Left hindlimb (tissue), 1 donor: ENCODE measurements around the gene PPP1R12C.
"Not testable (repeated sequence)": the region's sequence is repeated elsewhere in the genome, so short reads cannot be mapped to it uniquely, and the experiment has no call there.

Experiments used
- DNase-seq: peaks from one replicate; pipeline ENCODE4 v3.0.0-alpha.2; 2018

The PPP1R12C gene

GRCh38 chr19:55116859-55117662 lies at the start of gene PPP1R12C:
Gene PPP1R12C (minus strand): TSS chr19:55117637. CDS start chr19:55117543, 94 bp downstream.
- no peak for DNase-seq

DNA sequence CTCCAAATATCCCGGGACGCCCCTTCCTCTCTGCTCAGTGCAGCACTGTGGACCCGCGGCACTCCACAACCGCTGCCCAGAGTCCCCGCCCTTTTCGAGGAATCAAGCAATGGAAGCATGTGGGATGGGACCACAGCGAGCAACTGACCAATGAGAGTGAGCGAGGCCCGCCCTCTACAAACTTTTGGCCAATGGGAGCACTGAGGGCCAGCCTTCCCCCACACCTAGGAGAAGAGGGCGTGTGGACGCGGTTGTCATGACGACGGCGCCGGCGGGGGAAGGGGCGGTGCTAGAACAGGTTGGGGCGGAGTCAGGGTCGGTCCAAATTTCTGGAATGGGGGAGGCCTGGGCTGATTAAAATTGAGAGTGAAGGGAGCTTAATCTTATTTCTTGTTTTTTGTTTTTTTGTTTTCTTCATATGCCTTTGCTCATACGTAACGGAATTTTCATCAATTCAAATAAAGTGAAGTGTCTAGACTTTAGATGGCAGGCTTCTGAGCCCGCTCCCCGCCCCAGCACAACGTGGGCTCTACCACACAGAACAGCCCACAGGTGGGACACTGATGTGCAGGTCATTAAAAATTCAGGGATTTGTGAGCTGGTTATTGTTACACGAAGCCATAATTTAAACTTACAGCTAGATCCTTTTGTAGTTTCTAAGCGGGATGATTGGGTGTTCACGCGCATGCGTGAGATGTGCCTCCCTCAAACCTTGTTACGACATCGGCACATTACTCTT lies 49.3 kb upstream of the PPP1R12C start, which contains the start of gene DNAAF3:
DNAAF3 (minus strand) TSS at position 84 of the 739 bp plus-strand sequence. CDS start 200 bp downstream, outside the sequence.
- DNase-seq, result peak; percentile 92

GRCh38 chr19:55165952-55166529 lies 48.6 kb upstream of the PPP1R12C start:
- no peak for DNase-seq

GRCh38 chr19:55161571-55162322 lies 44.3 kb upstream of the PPP1R12C start:
- no peak for DNase-seq

DNA sequence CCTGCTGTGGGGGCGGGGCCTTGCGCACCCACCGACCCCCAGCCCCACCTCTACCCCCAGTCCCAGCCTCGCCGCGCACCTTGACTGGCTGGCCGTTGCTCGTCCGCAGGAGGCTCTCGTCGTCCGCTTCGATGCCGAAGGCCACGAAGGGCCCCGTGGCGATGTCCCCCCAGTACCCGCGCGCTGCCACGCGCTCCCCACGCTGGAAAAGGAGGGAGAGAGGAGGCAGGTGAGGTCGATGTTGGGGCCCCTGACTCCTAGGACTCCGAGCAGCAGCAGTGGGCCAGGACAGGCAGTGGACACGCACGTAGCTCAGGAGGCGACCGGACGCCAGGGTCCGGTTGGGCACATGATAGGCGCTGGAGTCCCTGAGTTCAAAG lies 43.5 kb upstream of the PPP1R12C start:
- DNase-seq, result no peak

GRCh38 chr19:55160128-55160985 lies 42.9 kb upstream of the PPP1R12C start:
- DNase-seq, result peak; percentile 79

- no peak for DNase-seq
Measured at GRCh38 chr19:55158848-55159749, 41.7 kb upstream of the PPP1R12C start.

- DNase-seq, result no peak
Measured at GRCh38 chr19:55158423-55158822, 41.0 kb upstream of the PPP1R12C start.

GRCh38 chr19:55157064-55157908 lies 39.8 kb upstream of the PPP1R12C start, which contains the start of gene TNNI3:
Gene TNNI3 (minus strand): TSS chr19:55157732. CDS start chr19:55157589, 143 bp downstream.
- no peak for DNase-seq

GRCh38 chr19:55156202-55157063 lies 39.0 kb upstream of the PPP1R12C start:
- DNase-seq, result no peak

GRCh38 chr19:55155784-55156183 lies 38.3 kb upstream of the PPP1R12C start:
- not testable (repeated sequence) for DNase-seq

- no peak for DNase-seq
Measured at GRCh38 chr19:55153652-55154264, 36.3 kb upstream of the PPP1R12C start.

GRCh38 chr19:55152017-55152416 lies 34.6 kb upstream of the PPP1R12C start:
- no peak for DNase-seq

- no peak for DNase-seq
Measured at GRCh38 chr19:55149078-55150003, 31.9 kb upstream of the PPP1R12C start, which contains the start of gene TNNT1. Gene TNNT1 (minus strand): TSS chr19:55149206. CDS start chr19:55147157, 2,049 bp downstream.

GRCh38 chr19:55147545-55148251 lies 30.3 kb upstream of the PPP1R12C start:
- peak; percentile 61 for DNase-seq

- no peak for DNase-seq
Measured at GRCh38 chr19:55146705-55147273, 29.4 kb upstream of the PPP1R12C start.
